ENCODE data around the gene NDUFA1.
"Not testable (repeated sequence)": the region's sequence is repeated elsewhere in the genome, so short reads cannot be mapped to it uniquely, and the experiment has no call there.

NDUFA1 gene

DNA sequence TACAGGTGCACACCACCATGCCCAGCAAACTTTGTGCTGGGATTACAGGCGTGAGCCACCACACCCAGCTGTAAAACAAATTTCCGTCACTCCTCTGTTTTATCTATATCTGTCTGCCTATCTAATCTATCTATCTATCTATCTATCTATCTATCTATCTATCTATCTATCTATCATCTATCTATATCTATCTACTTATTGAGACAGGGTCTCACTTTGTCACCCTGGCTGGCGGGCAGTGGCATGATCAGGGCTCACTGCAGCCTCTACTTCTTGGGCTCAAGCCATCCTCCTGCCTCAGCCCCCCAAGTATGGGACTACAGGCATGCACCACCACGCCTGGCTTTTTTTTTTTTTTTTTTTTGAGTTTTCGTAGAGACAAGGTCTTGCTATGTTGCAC is 44.7 kb downstream of the NDUFA1 start:
- DNase-seq: no peak

DNA sequence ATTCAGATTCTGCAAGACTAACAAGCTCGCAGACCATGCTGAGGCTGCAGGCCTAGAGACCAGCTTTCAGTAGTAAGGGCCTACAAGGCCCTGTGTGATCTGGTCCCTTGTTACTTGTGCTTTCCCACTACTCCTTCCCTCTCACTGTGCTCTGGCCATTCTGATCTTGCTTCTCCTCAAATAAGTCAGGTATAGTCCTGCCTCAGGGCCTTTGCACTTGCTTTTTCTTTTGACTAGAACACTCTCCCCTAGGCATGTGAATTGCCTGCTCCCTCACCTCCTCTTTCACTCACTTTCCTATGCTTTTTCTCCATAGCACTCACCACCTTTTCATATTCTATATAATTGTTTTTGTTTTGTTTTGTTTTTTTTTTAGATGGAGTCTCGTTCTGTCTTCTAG is 46.2 kb downstream of the NDUFA1 start:
- no peak for DNase-seq

DNA sequence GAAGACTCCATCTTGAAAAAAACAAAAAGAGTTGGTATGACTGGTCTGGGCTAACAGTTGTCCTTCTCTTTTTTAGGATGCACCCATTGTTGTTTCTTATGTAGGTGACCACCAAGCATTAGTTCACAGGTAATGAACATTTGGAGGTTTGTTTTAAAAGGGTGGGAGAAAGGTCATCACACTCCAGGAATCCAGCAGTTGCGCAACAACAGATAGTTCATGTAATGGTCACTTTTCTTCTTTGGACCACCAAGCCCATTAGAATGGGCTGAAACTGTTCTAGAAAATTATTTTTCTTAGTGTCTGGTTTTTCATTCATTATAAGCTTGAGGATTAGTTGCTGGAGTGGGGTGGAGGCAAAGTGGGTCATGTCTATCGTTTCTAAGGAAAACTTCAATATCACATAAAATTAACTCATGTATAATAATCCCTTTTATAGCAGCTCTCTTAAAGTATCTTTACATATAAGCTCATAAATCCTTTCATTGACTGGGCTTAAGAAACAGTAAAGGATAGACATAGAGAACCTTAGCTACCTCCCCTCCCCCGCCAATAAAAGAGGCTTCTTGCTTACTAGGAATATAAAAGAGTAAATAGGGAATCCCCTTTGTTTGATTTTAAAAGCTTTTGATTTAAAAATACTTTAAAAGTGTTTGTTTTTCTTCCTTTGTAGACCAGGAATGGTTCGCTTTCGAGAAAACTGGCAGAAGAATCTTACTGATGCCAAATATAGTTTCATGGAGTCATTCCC is 48.4 kb downstream of the NDUFA1 start:
- no peak for DNase-seq

DNA sequence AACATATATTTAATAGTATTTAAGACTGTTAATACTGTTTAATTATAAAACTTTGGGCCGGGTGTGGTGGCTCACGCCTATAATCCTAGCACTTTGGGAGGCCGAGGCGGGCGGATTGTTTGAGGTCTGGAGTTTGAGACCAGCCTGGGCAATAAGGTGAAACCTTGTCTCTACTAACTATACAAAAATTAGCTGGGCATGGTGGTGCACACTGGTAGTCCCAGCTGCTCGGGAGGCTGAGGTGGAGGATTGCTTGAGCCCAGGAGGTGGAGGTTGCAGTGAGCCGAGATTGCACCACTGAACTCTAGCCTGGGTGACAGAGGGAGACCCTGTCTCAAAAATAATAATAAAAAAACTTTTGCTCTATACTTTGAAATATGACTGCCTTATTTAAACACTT is 50.8 kb downstream of the NDUFA1 start:
- DNase-seq: not testable (repeated sequence)
